Measurements from ENCODE around the gene UBE2I.

Gene UBE2I

DNA sequence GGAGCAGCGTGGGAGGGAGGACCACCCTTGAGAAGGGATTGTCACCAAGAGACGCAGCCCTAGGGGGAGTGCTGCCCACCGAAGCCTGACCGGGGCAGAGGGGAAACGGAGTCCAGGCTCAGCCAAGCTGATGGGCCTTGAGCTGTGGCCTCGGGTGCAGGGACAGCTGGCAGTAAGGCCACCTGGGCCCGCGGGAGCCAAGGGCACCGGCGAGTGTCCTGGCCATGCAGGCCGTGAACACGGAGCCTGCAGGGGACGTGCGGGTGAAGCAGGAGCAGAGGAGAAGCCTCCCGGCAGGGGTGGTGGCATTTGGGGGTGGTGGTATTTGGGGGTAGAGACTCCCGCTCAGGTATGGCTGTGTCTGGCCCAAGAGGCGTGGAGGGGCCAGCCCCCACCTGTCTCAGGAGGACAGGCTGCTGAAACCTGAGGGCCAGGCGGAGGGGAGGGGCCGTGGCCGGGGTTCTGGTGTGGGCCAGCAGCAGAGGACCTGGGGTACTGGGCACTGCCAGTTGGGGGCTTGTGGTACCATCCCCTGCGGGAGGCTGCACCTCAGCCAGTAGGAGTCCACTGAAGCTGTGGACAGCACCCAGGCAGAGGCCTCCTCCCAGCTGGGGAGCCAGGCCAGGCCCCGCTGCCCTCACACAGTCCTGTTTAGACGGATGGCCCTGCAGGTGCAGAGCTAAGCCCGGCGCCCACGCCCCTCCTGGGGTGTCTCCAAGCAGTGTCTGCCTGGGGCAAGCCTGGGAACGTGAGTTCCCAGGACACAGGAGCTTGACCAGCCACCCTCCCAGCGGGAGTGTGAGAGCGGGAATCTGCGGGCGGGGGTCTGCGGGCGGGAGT lies 46.8 kb downstream of the UBE2I start:
- DNase-seq (ENCODE audit: low read depth in 2 of 3, low spot score in 1 of 3) = no peak

- no peak for DNase-seq (ENCODE audit: low read depth in 2 of 3, low spot score in 1 of 3)
These were observed 48.6 kb downstream of the UBE2I start for GRCh38 chr16:1357906-1358566.

GRCh38 chr16:1361685-1362360 lies 52.4 kb downstream of the UBE2I start:
- DNase-seq (ENCODE audit: low read depth in 2 of 3, low spot score in 1 of 3) = no peak

DNA sequence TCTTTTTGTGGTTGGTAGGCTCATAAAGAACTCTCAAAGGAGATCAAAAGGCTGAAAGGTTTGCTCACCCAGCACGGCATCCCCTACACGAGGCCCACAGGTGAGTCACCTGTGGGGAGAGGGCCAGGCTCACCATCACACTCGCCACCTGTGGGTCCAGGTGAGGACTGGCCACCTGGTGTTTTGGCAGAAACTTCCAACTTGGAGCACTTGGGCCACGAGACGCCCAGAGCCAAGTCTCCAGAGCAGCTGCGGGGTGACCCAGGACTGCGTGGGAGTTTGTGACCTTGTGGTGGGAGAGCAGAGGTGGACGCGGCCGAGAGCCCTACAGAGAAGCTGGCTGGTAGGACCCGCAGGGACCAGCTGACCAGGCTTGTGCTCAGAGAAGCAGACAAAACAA lies 53.4 kb downstream of the UBE2I start:
- no peak for DNase-seq (ENCODE audit: low read depth in 2 of 3, low spot score in 1 of 3)

DNA sequence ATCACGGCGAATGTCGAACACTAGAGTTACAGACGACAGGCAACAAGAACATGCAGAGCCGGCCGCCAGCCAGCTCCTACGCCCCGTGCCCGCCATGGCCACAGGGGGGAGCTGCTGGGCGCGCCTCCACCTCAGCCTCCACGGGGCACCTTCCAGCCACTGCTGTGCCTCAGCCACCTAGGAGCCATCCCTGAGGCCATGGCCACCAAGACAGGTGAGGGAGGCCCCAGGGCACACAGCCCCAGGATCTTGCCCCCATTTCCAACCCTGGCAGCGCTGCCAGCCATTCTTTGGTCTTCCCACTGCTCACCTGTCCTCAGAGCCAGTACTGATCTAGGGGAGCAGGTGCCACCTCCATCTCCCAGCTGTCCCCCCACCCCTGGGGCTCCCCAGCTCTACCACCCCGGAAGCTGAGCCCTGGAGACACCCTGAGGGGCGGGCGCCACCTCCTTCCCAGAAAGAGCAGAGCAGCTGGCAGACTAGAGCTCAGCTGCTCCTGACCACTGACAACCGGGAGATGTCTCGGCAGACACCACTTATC lies 54.1 kb downstream of the UBE2I start:
- peak; percentile 50 to 70 (median 64) for DNase-seq (ENCODE audit: low read depth in 2 of 3, low spot score in 1 of 3)

GRCh38 chr16:1364510-1364909 lies 55.1 kb downstream of the UBE2I start:
- no peak for DNase-seq (ENCODE audit: low read depth in 2 of 3, low spot score in 1 of 3)

GRCh38 chr16:1366060-1366711 lies 56.8 kb downstream of the UBE2I start:
- no peak for DNase-seq (ENCODE audit: low read depth in 2 of 3, low spot score in 1 of 3)

GRCh38 chr16:1366712-1367299 lies 57.4 kb downstream of the UBE2I start:
- no peak for DNase-seq (ENCODE audit: low read depth in 2 of 3, low spot score in 1 of 3)

DNA sequence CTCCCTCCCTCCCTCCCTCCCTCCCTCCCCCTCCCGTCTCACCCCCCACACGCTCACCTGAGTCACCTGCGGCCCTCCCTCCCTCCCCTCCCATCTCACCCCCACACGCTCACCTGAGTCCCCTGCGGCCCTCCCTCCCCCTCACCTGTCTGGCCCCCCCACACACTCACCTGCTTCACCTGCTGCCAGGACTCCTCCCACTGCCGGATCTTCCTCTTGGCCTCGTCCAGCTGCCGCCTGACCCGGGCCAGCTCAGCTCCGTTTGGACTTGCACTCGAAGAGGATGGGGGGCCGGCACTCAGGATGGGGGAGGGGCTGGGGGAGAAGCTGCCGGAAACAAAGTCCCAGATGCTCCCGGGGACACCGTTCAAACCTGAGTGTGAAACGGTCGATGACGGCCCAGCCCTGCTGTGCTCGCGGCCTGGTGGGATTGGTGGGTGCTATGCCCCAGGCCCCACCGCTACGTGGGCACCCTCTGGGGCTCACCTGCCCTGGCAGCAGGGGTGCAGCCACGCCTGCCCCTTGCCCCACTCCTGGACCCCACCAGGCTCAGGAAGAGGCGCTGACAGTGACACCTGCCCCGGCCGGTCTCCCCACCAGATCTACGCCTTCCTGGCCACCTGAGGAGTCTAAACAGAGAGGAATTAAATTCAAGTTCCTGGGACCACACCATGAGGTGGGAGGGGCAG lies 58.2 kb downstream of the UBE2I start:
- no peak for DNase-seq (ENCODE audit: low read depth in 2 of 3, low spot score in 1 of 3)

DNA sequence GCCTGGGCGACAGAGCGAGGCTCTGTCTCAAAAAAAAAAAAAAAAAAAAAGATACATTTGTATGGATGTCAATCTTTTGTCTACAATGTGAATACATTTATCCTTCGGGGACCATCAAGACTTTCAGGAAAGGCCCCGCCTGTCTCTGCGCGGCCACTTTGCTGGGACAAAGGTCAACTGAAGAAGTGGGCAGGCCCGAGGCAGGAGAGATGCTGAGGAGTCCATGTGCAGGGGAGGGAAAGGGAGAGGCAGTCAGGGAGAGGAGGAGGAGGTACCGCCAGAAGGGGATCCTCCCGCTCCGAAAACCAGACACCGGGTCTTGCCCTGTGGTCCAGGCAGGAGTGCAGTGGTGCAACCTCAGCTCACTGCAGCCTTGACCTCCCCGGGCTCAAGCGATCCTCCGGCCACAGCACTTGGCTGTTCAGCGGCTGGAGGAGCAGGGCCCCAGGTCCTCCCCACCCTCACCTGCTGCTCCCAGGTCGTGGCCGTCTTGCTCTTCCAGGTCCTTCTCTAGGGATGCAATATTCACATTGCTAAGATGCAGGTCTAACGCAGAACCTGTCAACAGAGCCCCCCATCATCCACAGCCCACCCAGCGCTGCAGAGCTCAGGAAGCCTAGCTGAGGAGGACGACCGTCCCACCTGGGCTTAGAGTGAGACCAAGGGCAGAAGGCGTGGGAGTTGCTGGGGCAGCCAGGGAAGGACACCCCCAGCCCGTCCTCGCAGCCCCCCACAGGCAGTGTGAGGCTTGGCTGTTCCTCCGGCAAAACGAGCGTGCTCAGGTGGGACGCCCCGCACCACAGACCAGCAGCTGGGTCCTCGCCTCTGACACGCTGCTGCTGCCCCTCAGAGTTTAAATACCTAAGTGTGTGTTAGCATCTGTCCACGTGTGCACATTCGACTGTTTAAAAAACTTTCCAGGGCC lies 61.9 kb downstream of the UBE2I start:
- DNase-seq (ENCODE audit: low read depth in 2 of 3, low spot score in 1 of 3) = no peak

- DNase-seq (ENCODE audit: low read depth in 2 of 3, low spot score in 1 of 3) = no peak
These were observed 63.0 kb downstream of the UBE2I start for GRCh38 chr16:1372292-1372950.

DNA sequence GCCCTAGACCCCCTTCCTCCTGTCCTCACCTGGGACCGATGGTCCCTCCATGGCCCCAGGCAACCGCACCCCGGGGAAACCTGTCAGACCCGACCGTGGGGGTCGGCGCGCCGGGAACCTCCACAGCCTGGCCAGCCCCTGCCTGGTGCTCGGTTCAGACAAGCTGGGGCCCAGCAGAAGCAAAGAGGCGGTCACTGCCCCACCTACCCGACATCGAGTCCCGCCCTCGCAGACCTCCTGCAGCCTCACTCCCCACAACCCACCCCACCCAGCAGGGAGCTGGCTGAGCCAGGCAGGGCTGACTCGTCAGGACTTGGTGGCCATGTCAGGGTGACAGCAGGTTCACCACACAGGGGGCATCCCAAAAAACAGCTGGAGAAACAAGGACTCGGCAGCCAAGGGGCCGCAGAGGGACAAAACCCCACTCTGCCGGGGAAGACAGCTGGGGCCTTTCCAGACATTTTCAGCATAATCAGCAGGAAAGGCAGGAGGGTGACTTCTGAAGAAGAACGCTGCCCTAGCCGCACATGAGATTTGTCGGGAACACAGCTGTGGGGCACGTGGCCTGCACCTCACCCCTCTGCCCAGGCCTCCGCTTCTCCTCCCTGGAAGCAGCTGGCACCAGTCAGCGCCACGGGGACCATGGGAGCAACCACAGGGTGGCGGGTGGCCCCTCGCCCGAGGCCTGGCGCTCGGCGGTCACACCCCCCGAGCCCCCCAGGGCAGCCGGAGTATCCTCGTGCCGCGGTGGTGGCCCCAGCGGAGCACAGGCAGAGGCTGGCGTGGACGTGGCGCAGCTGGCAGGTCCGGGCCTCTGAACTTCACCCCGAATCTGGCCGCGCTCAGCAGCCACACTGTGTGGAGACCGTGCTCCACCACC lies 65.2 kb downstream of the UBE2I start:
- DNase-seq (ENCODE audit: low read depth in 2 of 3, low spot score in 1 of 3) = no peak

DNA sequence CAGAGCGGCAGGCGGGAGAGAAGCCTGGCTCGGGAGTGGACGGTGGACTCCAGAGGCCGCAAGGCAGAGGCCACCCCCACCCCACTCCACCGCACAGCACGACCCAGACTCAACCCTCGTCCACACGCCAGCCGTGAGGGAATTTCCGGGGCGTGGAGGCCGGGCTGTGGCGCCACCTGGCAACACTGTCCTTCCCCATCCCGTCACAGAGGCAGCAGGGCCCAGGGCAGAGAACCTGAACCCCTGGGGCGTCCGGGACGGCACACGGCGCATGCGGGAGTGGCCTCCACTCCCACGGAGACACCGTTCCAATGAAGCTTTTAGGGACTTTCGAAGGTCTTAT lies 65.8 kb downstream of the UBE2I start:
- DNase-seq (ENCODE audit: low read depth in 2 of 3, low spot score in 1 of 3) = no peak

- DNase-seq (ENCODE audit: low read depth in 2 of 3, low spot score in 1 of 3) = no peak
These were observed 66.4 kb downstream of the UBE2I start for GRCh38 chr16:1375741-1376410.

Measured in stimulated activated CD4-positive, alpha-beta T cell treated with anti-CD3 and anti-CD28 coated beads, Interleukin-12 subunit alpha, Interleukin-12 subunit beta, amount 100 ng/mL, for 48 hours (primary cell).